ENCODE measurements around the gene LRFN4.

LRFN4 gene

GRCh38 chr11:66904981-66905521, 48.2 kb downstream of the LRFN4 start:
- H3K4me1 ChIP-seq (ENCODE audit: control insufficient read depth in 2 of 2, insufficient read depth in 2 of 2, low read length in 2 of 2) = peaks cover 0 to 7% of the 10 kb centered on the region in 2 donors
- no peaks in the 10 kb centered on the region for H3K27me3 ChIP-seq (ENCODE audit: control insufficient read depth in 2 of 2, insufficient read depth in 2 of 2, low read length in 2 of 2)
- no peak overlapping the region for H3K4me3 ChIP-seq (ENCODE audit: low read length in 2 of 2)
- no peak overlapping the region for H3K27ac ChIP-seq (ENCODE audit: low read depth in 2 of 2, low read length in 2 of 2)
- no peak overlapping the region for H3K9ac ChIP-seq (ENCODE audit: low read depth in 1 of 2, low read length in 2 of 2)
- H3K9me3 ChIP-seq (ENCODE audit: control insufficient read depth in 2 of 2, low read length in 2 of 2) = no peaks in the 10 kb centered on the region
- H3K36me3 ChIP-seq (ENCODE audit: control insufficient read depth in 2 of 2, insufficient read depth in 2 of 2, low read length in 2 of 2) = no peaks in the 10 kb centered on the region

GRCh38 chr11:66905631-66906030, 48.8 kb downstream of the LRFN4 start:
- H3K4me3 ChIP-seq (ENCODE audit: low read length in 2 of 2) = no peak overlapping the region

GRCh38 chr11:66906061-66906733, 49.3 kb downstream of the LRFN4 start:
- peak overlapping the region in 1 of 2 donors; percentile 13 for H3K27ac ChIP-seq (ENCODE audit: low read depth in 2 of 2, low read length in 2 of 2)
- peak overlapping the region in 1 of 2 donors; percentile 0 for H3K9ac ChIP-seq (ENCODE audit: low read depth in 1 of 2, low read length in 2 of 2)
- no peaks in the 10 kb centered on the region for H3K36me3 ChIP-seq (ENCODE audit: control insufficient read depth in 2 of 2, insufficient read depth in 2 of 2, low read length in 2 of 2)
- no peak overlapping the region for H3K4me3 ChIP-seq (ENCODE audit: low read length in 2 of 2)
- H3K4me1 ChIP-seq (ENCODE audit: control insufficient read depth in 2 of 2, insufficient read depth in 2 of 2, low read length in 2 of 2) = peaks cover 0 to 7% of the 10 kb centered on the region in 2 donors
- no peaks in the 10 kb centered on the region for H3K9me3 ChIP-seq (ENCODE audit: control insufficient read depth in 2 of 2, low read length in 2 of 2)
- H3K27me3 ChIP-seq (ENCODE audit: control insufficient read depth in 2 of 2, insufficient read depth in 2 of 2, low read length in 2 of 2) = no peaks in the 10 kb centered on the region

More at GRCh38 chr11:66905631-66906030, 48.8 kb downstream of the LRFN4 start:
- H3K36me3 ChIP-seq (ENCODE audit: control insufficient read depth in 2 of 2, insufficient read depth in 2 of 2, low read length in 2 of 2) = no peaks in the 10 kb centered on the region
- peak overlapping the region in 1 of 2 donors; percentile 10 for H3K27ac ChIP-seq (ENCODE audit: low read depth in 2 of 2, low read length in 2 of 2)
- no peaks in the 10 kb centered on the region for H3K9me3 ChIP-seq (ENCODE audit: control insufficient read depth in 2 of 2, low read length in 2 of 2)
- H3K27me3 ChIP-seq (ENCODE audit: control insufficient read depth in 2 of 2, insufficient read depth in 2 of 2, low read length in 2 of 2) = no peaks in the 10 kb centered on the region
- no peak overlapping the region for H3K9ac ChIP-seq (ENCODE audit: low read depth in 1 of 2, low read length in 2 of 2)
- H3K4me1 ChIP-seq (ENCODE audit: control insufficient read depth in 2 of 2, insufficient read depth in 2 of 2, low read length in 2 of 2) = peaks cover 0 to 7% of the 10 kb centered on the region in 2 donors

GRCh38 chr11:66907751-66908630, 51.1 kb downstream of the LRFN4 start:
- H3K9ac ChIP-seq (ENCODE audit: low read depth in 1 of 2, low read length in 2 of 2) = no peak overlapping the region

GRCh38 chr11:66909181-66909580, 52.3 kb downstream of the LRFN4 start:
- no peak overlapping the region for H3K4me3 ChIP-seq (ENCODE audit: low read length in 2 of 2)
- no peaks in the 10 kb centered on the region for H3K36me3 ChIP-seq (ENCODE audit: control insufficient read depth in 2 of 2, insufficient read depth in 2 of 2, low read length in 2 of 2)
- H3K4me1 ChIP-seq (ENCODE audit: control insufficient read depth in 2 of 2, insufficient read depth in 2 of 2, low read length in 2 of 2) = peaks cover 0 to 7% of the 10 kb centered on the region in 2 donors
- no peaks in the 10 kb centered on the region for H3K27me3 ChIP-seq (ENCODE audit: control insufficient read depth in 2 of 2, insufficient read depth in 2 of 2, low read length in 2 of 2)
- H3K9ac ChIP-seq (ENCODE audit: low read depth in 1 of 2, low read length in 2 of 2) = no peak overlapping the region
- no peaks in the 10 kb centered on the region for H3K9me3 ChIP-seq (ENCODE audit: control insufficient read depth in 2 of 2, low read length in 2 of 2)
- H3K27ac ChIP-seq (ENCODE audit: low read depth in 2 of 2, low read length in 2 of 2) = no peak overlapping the region

More at GRCh38 chr11:66907751-66908630, 51.1 kb downstream of the LRFN4 start:
- Histone ChIP-seq H3K27me3 (ENCODE audit: control insufficient read depth in 2 of 2, insufficient read depth in 2 of 2, low read length in 2 of 2) (no peaks in the 10 kb centered on the region), H3K36me3 (ENCODE audit: control insufficient read depth in 2 of 2, insufficient read depth in 2 of 2, low read length in 2 of 2) (no peaks in the 10 kb centered on the region), H3K4me3 (ENCODE audit: low read length in 2 of 2) (no peak overlapping the region), H3K4me1 (ENCODE audit: control insufficient read depth in 2 of 2, insufficient read depth in 2 of 2, low read length in 2 of 2) (peaks cover 0 to 7% of the 10 kb centered on the region in 2 donors), H3K27ac (ENCODE audit: low read depth in 2 of 2, low read length in 2 of 2) (no peak overlapping the region), H3K9me3 (ENCODE audit: control insufficient read depth in 2 of 2, low read length in 2 of 2) (no peaks in the 10 kb centered on the region)

- no peak overlapping the region for H3K4me3 ChIP-seq (ENCODE audit: low read length in 2 of 2)
- no peaks in the 10 kb centered on the region for H3K36me3 ChIP-seq (ENCODE audit: control insufficient read depth in 2 of 2, insufficient read depth in 2 of 2, low read length in 2 of 2)
- H3K4me1 ChIP-seq (ENCODE audit: control insufficient read depth in 2 of 2, insufficient read depth in 2 of 2, low read length in 2 of 2) = peaks cover 0 to 7% of the 10 kb centered on the region in 2 donors
- H3K27ac ChIP-seq (ENCODE audit: low read depth in 2 of 2, low read length in 2 of 2) = no peak overlapping the region
- no peaks in the 10 kb centered on the region for H3K27me3 ChIP-seq (ENCODE audit: control insufficient read depth in 2 of 2, insufficient read depth in 2 of 2, low read length in 2 of 2)
- H3K9me3 ChIP-seq (ENCODE audit: control insufficient read depth in 2 of 2, low read length in 2 of 2) = no peaks in the 10 kb centered on the region
- no peak overlapping the region for H3K9ac ChIP-seq (ENCODE audit: low read depth in 1 of 2, low read length in 2 of 2)
Measured at GRCh38 chr11:66910016-66910415, 53.2 kb downstream of the LRFN4 start.
